HCT116 (cell line): ENCODE results near the gene LAMA4. TPM values are rescaled to one million over a fixed set of nuclear protein-coding genes. Genes with fewer than 3 reads are reported as not detected.

Experiments used
- ATAC-seq: fragments of 200-7000 bp; cut with Tn5 transposase; 2 replicates; pipeline ENCODE4 v1.9.1; 2020; ENCODE audit warnings: mild to moderate bottlenecking, moderate library complexity
- BruUV-seq: library from RNA; stranded (reverse); fragments of 400-500 nt; replicated peaks from 2 replicates; lab custom pipeline; 2021; lab: Mats Ljungman, UMichigan
- CTCF ChIA-PET: fragments of 300-600 bp; sonication (Branson Sonifier 250); formaldehyde crosslinking; loops from one replicate; lab custom pipeline; 2021; ENCODE audit warnings: antibody characterized with exemption; lab: Charles Lee
- POLR2A ChIA-PET: fragments of 300-600, 350-600 bp; sonication (Branson Sonifier 250); formaldehyde crosslinking; loops from one replicate; lab custom pipeline; 2021; ENCODE audit warnings: antibody characterized with exemption; lab: Charles Lee
- RAD21 ChIA-PET, 2 experiments: fragments of 300-600 bp; sonication (Branson Sonifier 250); formaldehyde crosslinking; loops; one replicate each; lab custom pipeline; 2023; ENCODE audit warnings: low total read pairs in 2 of 2; ENCODE audit not compliant: uncharacterized antibody in 2 of 2, unreplicated experiment in 2 of 2, low non-redundant PET in 1 of 2; lab: Charles Lee
- DNase-seq: peaks from one replicate; pipeline ENCODE4 v3.0.0-alpha.2; 2010; ENCODE audit warnings: low read depth, low spot score
- H2AFZ ChIP-seq: fragments of 200-600 bp; shearing (Covaris generic), sonication (generic); 2 replicates; pipeline ENCODE4 v1.6.1; 2017; ENCODE audit warnings: low read depth, mixed run types, mixed read lengths, antibody characterized with exemption, low read length; ENCODE audit not compliant: poor library complexity, severe bottlenecking
- H3K27ac ChIP-seq: 2 replicates; pipeline ENCODE4 v1.5.1; 2012; ENCODE audit warnings: low read depth, low read length
- H3K27me3 ChIP-seq: fragments of 200-600 bp; sonication (generic); 2 replicates; pipeline ENCODE4 v1.6.1; 2016; ENCODE audit warnings: mixed run types, low read length, mixed read lengths; ENCODE audit not compliant: insufficient read depth
- H3K36me3 ChIP-seq, 2 experiments: fragments of 200-500 bp in 1 of 2; fragments of 200-600 bp in 1 of 2; sonication (Bioruptor generic) in 1 of 2; sonication (generic) in 1 of 2; 2 replicates each; pipeline versions ENCODE4 v1.5.1 to v1.6.1; 2014 to 2016; ENCODE audit warnings: low read length in 2 of 2, inconsistent platforms in 1 of 2, mixed read lengths in 1 of 2, mixed run types in 1 of 2; ENCODE audit not compliant: insufficient read depth in 2 of 2, control insufficient read depth in 1 of 2
- H3K4me1 ChIP-seq, 2 experiments: fragments of 200-600 bp in 1 of 2; sonication (generic) in 1 of 2; 2 replicates each; pipeline versions ENCODE4 v1.5.1 to v1.6.1; 2012 to 2017; ENCODE audit warnings: low read length in 2 of 2, inconsistent platforms in 1 of 2, mild to moderate bottlenecking in 1 of 2, mixed read lengths in 1 of 2, mixed run types in 1 of 2, moderate library complexity in 1 of 2; ENCODE audit not compliant: insufficient read depth in 2 of 2, control insufficient read depth in 1 of 2
- H3K4me2 ChIP-seq: fragments of 200-600 bp; sonication (generic); 2 replicates; pipeline ENCODE4 v1.6.1; 2017; ENCODE audit warnings: mixed run types, low read length, mixed read lengths
- H3K4me3 ChIP-seq, 2 experiments: fragments of 200-600 bp in 1 of 2; sonication (generic) in 1 of 2; replicated peaks in 1 of 2; 2 replicates each; pipeline ENCODE4 v1.5.1; 2011 to 2016; ENCODE audit warnings: low read length in 2 of 2, control low read depth in 1 of 2, low read depth in 1 of 2, mild to moderate bottlenecking in 1 of 2, mixed read lengths in 1 of 2, mixed run types in 1 of 2
- H3K79me2 ChIP-seq: fragments of 200-600 bp; sonication (generic); 2 replicates; pipeline ENCODE4 v1.6.1; 2017; ENCODE audit warnings: mild to moderate bottlenecking, mixed run types, low read length, moderate library complexity, mixed read lengths; ENCODE audit not compliant: insufficient read depth
- H3K9ac ChIP-seq: fragments of 200-600 bp; sonication (generic); 2 replicates; pipeline ENCODE4 v1.6.1; 2016; ENCODE audit warnings: low read length, mixed read lengths
- H3K9me2 ChIP-seq: fragments of 200-600 bp; sonication (generic), shearing (Covaris generic); 2 replicates; pipeline ENCODE4 v1.6.1; 2017; ENCODE audit warnings: mixed run types, mild to moderate bottlenecking, moderate library complexity; ENCODE audit not compliant: insufficient read depth
- H3K9me3 ChIP-seq, 2 experiments: fragments of 200-500 bp in 1 of 2; fragments of 200-600 bp in 1 of 2; sonication (Bioruptor generic) in 1 of 2; sonication (generic) in 1 of 2; 2 replicates each; pipeline ENCODE4 v1.6.1; 2014 to 2017; ENCODE audit warnings: low read length in 2 of 2, mixed read lengths in 2 of 2, inconsistent platforms in 1 of 2, low read depth in 1 of 2, mild to moderate bottlenecking in 1 of 2, mixed run types in 1 of 2, moderate library complexity in 1 of 2; ENCODE audit not compliant: control insufficient read depth in 1 of 2, insufficient read depth in 1 of 2
- H4K20me1 ChIP-seq: fragments of 200-600 bp; sonication (generic), shearing (Covaris generic); 2 replicates; pipeline ENCODE4 v1.6.1; 2017; ENCODE audit warnings: mixed run types, mild to moderate bottlenecking, moderate library complexity; ENCODE audit not compliant: insufficient read depth
- ATF3 ChIP-seq: IDR thresholded peaks from 2 replicates; pipeline ENCODE4 v1.6.1; 2012
- CBX3 ChIP-seq: IDR thresholded peaks from 2 replicates; pipeline ENCODE4 v1.6.1; 2012; ENCODE audit warnings: low read depth
- EGR1 ChIP-seq: IDR thresholded peaks from 2 replicates; pipeline ENCODE4 v1.6.1; 2012; ENCODE audit warnings: low read depth
- ELF1 ChIP-seq: IDR thresholded peaks from 2 replicates; pipeline ENCODE4 v1.6.1; 2012; ENCODE audit warnings: low read depth, borderline replicate concordance
- EZH2 ChIP-seq: fragments of 200-600 bp; sonication (generic); IDR thresholded peaks from 2 replicates; pipeline ENCODE4 v1.6.1; 2017; ENCODE audit warnings: antibody characterized with exemption, mixed run types
- FOSL1 ChIP-seq: IDR thresholded peaks from 2 replicates; pipeline ENCODE4 v1.6.1; 2012; ENCODE audit warnings: low read depth
- MAX ChIP-seq: IDR thresholded peaks from 2 replicates; pipeline ENCODE4 v1.6.1; 2012
- POLR2A ChIP-seq: IDR thresholded peaks from 2 replicates; pipeline ENCODE4 v1.7.0; 2011; ENCODE audit warnings: borderline replicate concordance; ENCODE audit not compliant: insufficient read depth, insufficient read length; ENCODE audit errors: extremely low read depth
- SIN3A ChIP-seq: IDR thresholded peaks from 2 replicates; pipeline ENCODE4 v1.6.1; 2012; ENCODE audit warnings: low read depth
- SP1 ChIP-seq: IDR thresholded peaks from 2 replicates; pipeline ENCODE4 v1.6.1; 2012; ENCODE audit warnings: low read depth
- SRF ChIP-seq: IDR thresholded peaks from 2 replicates; pipeline ENCODE4 v1.6.1; 2012; ENCODE audit warnings: low read depth
- YY1 ChIP-seq: IDR thresholded peaks from 2 replicates; pipeline ENCODE4 v1.6.1; 2011; ENCODE audit warnings: low read length, low read depth, moderate library complexity, mild to moderate bottlenecking; ENCODE audit not compliant: insufficient replicate concordance; ENCODE audit errors: extremely low read depth
- ZBTB33 ChIP-seq: IDR thresholded peaks from 2 replicates; pipeline ENCODE4 v1.6.1; 2011; ENCODE audit warnings: mild to moderate bottlenecking, low read length, moderate library complexity; ENCODE audit not compliant: insufficient replicate concordance; ENCODE audit errors: extremely low read depth
- ZFX ChIP-seq: fragments of 450-650 bp; IDR thresholded peaks from 2 replicates; pipeline ENCODE4 v1.6.1; 2017
- intact Hi-C: fragments of 100-400 bp; cut with micrococcal nuclease; formaldehyde crosslinking; loops from 2 replicates; pipeline ENCODE4 v1.10.0; 2022
- total RNA-seq: library from RNA; stranded (reverse); gene quantifications from one replicate; pipeline ENCODE4 v1.2.1, GENCODE V29; 2021; ENCODE audit not compliant: unreplicated experiment

LAMA4 gene
- total RNA-seq, 1 experiment from 2014 or later, result 2.2 TPM

GRCh38 chr6:112139052-112139451, 115.3 kb downstream of the LAMA4 start:
- no peaks in the 10 kb centered on the region for H3K9me2 ChIP-seq
- DNase-seq, result no peak
- ChIA-PET POLR2A (no interaction called here), RAD21 (no interaction called here), CTCF (no interaction called here)
- H3K4me3 ChIP-seq, result no peak overlapping the region
- ATAC-seq, result no peak
- no peaks in the 10 kb centered on the region for H3K4me1 ChIP-seq
- no peaks in the 10 kb centered on the region for H3K27me3 ChIP-seq
- no peak for TF ChIP-seq FOSL1
- TF ChIP-seq ELF1, result no peak
- TF ChIP-seq CBX3, result no peak
- no peak for TF ChIP-seq EGR1
- no peak for TF ChIP-seq EZH2
- no peak for TF ChIP-seq ZBTB33
- TF ChIP-seq SP1, result no peak
- TF ChIP-seq POLR2A, result no peak
- no peak for TF ChIP-seq ZFX
- TF ChIP-seq ATF3, result no peak
- no peak for TF ChIP-seq MAX
- TF ChIP-seq SRF, result no peak
- no peak for TF ChIP-seq YY1
- TF ChIP-seq SIN3A, result no peak
- no peak overlapping the region for H3K27ac ChIP-seq
- BruUV-seq, result no TSS peak
- intact Hi-C loops, result no loop called here
- H4K20me1 ChIP-seq, result no peaks in the 10 kb centered on the region
- no peak overlapping the region for H2AFZ ChIP-seq
- H3K4me2 ChIP-seq, result no peak overlapping the region
- no peak overlapping the region for H3K9ac ChIP-seq
- no peaks in the 10 kb centered on the region for H3K36me3 ChIP-seq
- no peaks in the 10 kb centered on the region for H3K79me2 ChIP-seq
- H3K9me3 ChIP-seq, result no peaks in the 10 kb centered on the region
